Gastrocnemius medialis (tissue), 4 donors: ENCODE results near the gene ACTN4. TPM values are rescaled to one million over a fixed set of nuclear protein-coding genes. Genes with fewer than 3 reads are reported as not detected.
A peak's percentile ranks its signal among the peaks of the same experiment; 100 is the strongest.

Experiments
- ATAC-seq, 2 donors: fragments of 150-250 bp; one replicate each; pipeline ENCODE4 v1.9.1; 2016
- DNase-seq, 2 donors: peaks; one replicate each; pipeline ENCODE4 v3.0.0-alpha.2; 2019
- H3K27ac ChIP-seq, 4 donors: fragments of 200-600 bp; sonication (generic); 1 replicate in 1 of 4; 2 replicates in 3 of 4; pipeline ENCODE4 v1.5.1; 2016 to 2018; ENCODE audit warnings: mild to moderate bottlenecking in 2 of 4, moderate library complexity in 1 of 4
- H3K27me3 ChIP-seq, 3 donors: fragments of 200-600 bp; sonication (generic) in 2 of 3; 1 replicate in 1 of 3; 2 replicates in 2 of 3; pipeline versions ENCODE4 v1.5.1 to v1.6.0; 2016 to 2019; ENCODE audit warnings: mild to moderate bottlenecking in 1 of 3, moderate library complexity in 1 of 3
- H3K36me3 ChIP-seq, 2 donors: fragments of 200-600 bp; sonication (generic) in 1 of 2; one replicate each; pipeline ENCODE4 v1.5.1; 2017 to 2018
- H3K4me1 ChIP-seq, 2 donors: fragments of 200-600 bp; sonication (generic) in 1 of 2; one replicate each; pipeline ENCODE4 v1.5.1; 2016 to 2017; ENCODE audit warnings: mild to moderate bottlenecking in 2 of 2
- H3K4me3 ChIP-seq, 4 donors: fragments of 200-600 bp; sonication (generic) in 3 of 4; 1 replicate in 1 of 4; 2 replicates in 3 of 4; pipeline ENCODE4 v1.5.1; 2016 to 2019; ENCODE audit warnings: mild to moderate bottlenecking in 2 of 4
- H3K9me3 ChIP-seq, 3 donors: fragments of 200-600 bp; sonication (generic) in 2 of 3; 1 replicate in 1 of 3; 2 replicates in 2 of 3; pipeline ENCODE4 v1.5.1; 2016 to 2019
- CTCF ChIP-seq, 5 experiments: fragments of 450-650 bp in 3 of 5; fragments of 200-600 bp in 2 of 5; sonication (generic) in 2 of 5; IDR thresholded peaks in 4 of 5; conservative IDR thresholded peaks in 1 of 5; 1 replicate in 4 of 5; 2 replicates in 1 of 5; pipeline ENCODE4 v1.5.1; 2016 to 2019; ENCODE audit warnings: antibody characterized with exemption in 5 of 5, mild to moderate bottlenecking in 3 of 5, moderate library complexity in 3 of 5
- POLR2A ChIP-seq, 2 donors: fragments of 450-650 bp; IDR thresholded peaks; one replicate each; pipeline ENCODE4 v1.6.1; 2017; ENCODE audit warnings: antibody characterized with exemption in 2 of 2, mild to moderate bottlenecking in 2 of 2, moderate library complexity in 2 of 2
- in situ Hi-C, 4 donors: fragments of 200-750 bp; cut with MboI; loops; one replicate each; pipeline versions ENCODE4 v1.15.0 to v1.8.0; 2017; ENCODE audit warnings: low sequenced_read_pairs in 4 of 4
- intact Hi-C: fragments of 100-400 bp; cut with DNase I; formaldehyde crosslinking; loops from one replicate; pipeline ENCODE4 v1.15.1; 2023; ENCODE audit warnings: low total_unique reads
- total RNA-seq, 4 donors: library from RNA; depleted of rRNA; stranded (reverse); fragments of >200 nt; gene quantifications; one replicate each; pipeline versions ENCODE4 v1.1.0 to v1.2.3, GENCODE V29; 2016

The ACTN4 gene
- total RNA-seq, 4 donors from 2014 or later = 32.0 to 85.3 (median 63.9) TPM

- H3K4me1 ChIP-seq = peaks cover 64 to 72% of the 10 kb centered on the region in 2 donors
- intact Hi-C loops (no loop called here), in situ Hi-C loops (loop anchor here in 1 of 4 donors (10.0 kb wide), 1 partner anchor 53 kb away; the partner anchor contains the start of gene ACTN4)
- H3K9me3 ChIP-seq = no peaks in the 10 kb centered on the region
- no peaks in the 10 kb centered on the region for H3K27me3 ChIP-seq
- ATAC-seq (no peak), DNase-seq (no peak)
- H3K4me3 ChIP-seq = no peak overlapping the region
- H3K36me3 ChIP-seq = peaks cover 0 to 14% of the 10 kb centered on the region in 2 donors
- TF ChIP-seq POLR2A (IDR thresholded peaks at IDR 0.05) (no peak), CTCF (IDR thresholded peaks at IDR 0.05 in 4 of 5, conservative IDR thresholded peaks at IDR 0.05 in 1 of 5) (no peak)
- H3K27ac ChIP-seq = peak overlapping the region in 3 of 4 donors; percentile 34 to 95 (median 64)
Observed at GRCh38 chr19:38697641-38698071, 50.2 kb downstream of the ACTN4 start.

- Histone ChIP-seq H3K4me3 (no peak overlapping the region), H3K27me3 (no peaks in the 10 kb centered on the region), H3K4me1 (peaks cover 56 to 64% of the 10 kb centered on the region in 2 donors), H3K36me3 (peaks cover 0 to 14% of the 10 kb centered on the region in 2 donors), H3K27ac (peak overlapping the region; percentile 34 to 95 (median 60)), H3K9me3 (no peaks in the 10 kb centered on the region)
- TF ChIP-seq CTCF (IDR thresholded peaks at IDR 0.05 in 4 of 5, conservative IDR thresholded peaks at IDR 0.05 in 1 of 5) (no peak), POLR2A (IDR thresholded peaks at IDR 0.05) (no peak)
- DNase-seq (no peak), ATAC-seq (no peak)
- intact Hi-C loops = no loop called here
- in situ Hi-C loops = loop anchor here in 1 of 4 donors (10.0 kb wide), 1 partner anchor 54 kb away; the partner anchor contains the start of gene ACTN4
Observed at GRCh38 chr19:38698225-38699026, 51.0 kb downstream of the ACTN4 start.

GRCh38 chr19:38699027-38699346 is 51.5 kb downstream of the ACTN4 start:
- no peaks in the 10 kb centered on the region for H3K27me3 ChIP-seq
- intact Hi-C loops (no loop called here), in situ Hi-C loops (loop anchor here in 1 of 4 donors (10.0 kb wide), 1 partner anchor 54 kb away; the partner anchor contains the start of gene ACTN4)
- H3K9me3 ChIP-seq = no peaks in the 10 kb centered on the region
- DNase-seq (no peak), ATAC-seq (no peak)
- H3K4me3 ChIP-seq = no peak overlapping the region
- peaks cover 51 to 59% of the 10 kb centered on the region in 2 donors for H3K4me1 ChIP-seq
- peaks cover 0 to 16% of the 10 kb centered on the region in 2 donors for H3K36me3 ChIP-seq
- no peak for TF ChIP-seq POLR2A (IDR thresholded peaks at IDR 0.05)
- no peak for TF ChIP-seq CTCF (IDR thresholded peaks at IDR 0.05 in 4 of 5, conservative IDR thresholded peaks at IDR 0.05 in 1 of 5)
- H3K27ac ChIP-seq = peak overlapping the region; percentile 26 to 95 (median 60)

- ATAC-seq (no peak), DNase-seq (no peak)
- Histone ChIP-seq H3K27ac (peak overlapping the region; percentile 26 to 95 (median 60)), H3K9me3 (no peaks in the 10 kb centered on the region), H3K36me3 (peaks cover 0 to 22% of the 10 kb centered on the region in 2 donors), H3K4me1 (peaks cover 42 to 51% of the 10 kb centered on the region in 2 donors), H3K4me3 (no peak overlapping the region), H3K27me3 (no peaks in the 10 kb centered on the region)
- intact Hi-C loops = no loop called here
- TF ChIP-seq CTCF (IDR thresholded peaks at IDR 0.05 in 4 of 5, conservative IDR thresholded peaks at IDR 0.05 in 1 of 5) (no peak), POLR2A (IDR thresholded peaks at IDR 0.05) (no peak)
- in situ Hi-C loops = loop anchor here in 1 of 4 donors (10.0 kb wide), 1 partner anchor 55 kb away; the partner anchor contains the start of gene ACTN4
Observed at GRCh38 chr19:38699647-38700349, 52.3 kb downstream of the ACTN4 start.
